HepG2 (cell line): ENCODE data around the gene NRDC. TPM values are rescaled to one million over a fixed set of nuclear protein-coding genes. Genes with fewer than 3 reads are reported as not detected.

ENCODE experiments used
- AFF4 ChIP-seq: sonication (generic); formaldehyde crosslinking; IDR thresholded peaks from 2 replicates; pipeline ENCODE4 v1.4.0; 2020; ENCODE audit warnings: missing genetic modification reagents
- DNMT3B ChIP-seq: conservative IDR thresholded peaks from 2 replicates; pipeline ENCODE4 v1.6.1; 2016; ENCODE audit warnings: missing biosample characterization, control low read depth
- FLYWCH1 ChIP-seq: sonication (generic); formaldehyde crosslinking; IDR thresholded peaks from 2 replicates; pipeline ENCODE4 v1.8.1; 2023; ENCODE audit warnings: mild to moderate bottlenecking, missing genetic modification reagents
- FOSL2 ChIP-seq: sonication (generic); formaldehyde crosslinking; IDR thresholded peaks from 2 replicates; pipeline ENCODE4 v1.4.0; 2020; ENCODE audit warnings: missing genetic modification reagents
- HBP1 ChIP-seq: IDR thresholded peaks from 2 replicates; pipeline ENCODE4 v1.6.1; 2016; ENCODE audit warnings: low read depth, control low read depth
- HOXA9 ChIP-seq: sonication (generic); formaldehyde crosslinking; IDR thresholded peaks from 2 replicates; pipeline ENCODE4 v1.8.1; 2022; ENCODE audit warnings: missing genetic modification reagents, mild to moderate bottlenecking, moderate library complexity, borderline replicate concordance
- KMT2A ChIP-seq: sonication (generic); formaldehyde crosslinking; IDR thresholded peaks from 2 replicates; pipeline ENCODE4 v1.4.0; 2020; ENCODE audit warnings: missing genetic modification reagents
- MAFG ChIP-seq: sonication (generic); formaldehyde crosslinking; IDR thresholded peaks from 2 replicates; pipeline ENCODE4 v1.5.1; 2020; ENCODE audit warnings: mild to moderate bottlenecking, missing genetic modification reagents
- MEF2D ChIP-seq: sonication (generic); formaldehyde crosslinking; IDR thresholded peaks from 2 replicates; pipeline ENCODE4 v1.5.1; 2020; ENCODE audit warnings: mild to moderate bottlenecking, missing genetic modification reagents
- MXD4 ChIP-seq: IDR thresholded peaks from 2 replicates; pipeline ENCODE4 v1.6.1; 2016; ENCODE audit warnings: mild to moderate bottlenecking, missing biosample characterization, missing genetic modification reagents
- NFIB ChIP-seq: sonication (generic); formaldehyde crosslinking; IDR thresholded peaks from 2 replicates; pipeline ENCODE4 v1.9.0; 2021; ENCODE audit warnings: missing genetic modification reagents, mild to moderate bottlenecking, borderline replicate concordance
- NRL ChIP-seq: sonication (generic); formaldehyde crosslinking; IDR thresholded peaks from 2 replicates; pipeline ENCODE4 v1.5.0; 2020; ENCODE audit warnings: missing genetic modification reagents, mild to moderate bottlenecking, moderate library complexity, borderline replicate concordance
- PHF20 ChIP-seq: sonication (generic); formaldehyde crosslinking; IDR thresholded peaks from 2 replicates; pipeline ENCODE4 v1.5.0; 2020; ENCODE audit warnings: mild to moderate bottlenecking, missing genetic modification reagents
- RFXANK ChIP-seq: IDR thresholded peaks from 2 replicates; pipeline ENCODE4 v1.6.1; 2016
- SKI ChIP-seq: fragments of 450-650 bp; IDR thresholded peaks from one replicate; pipeline ENCODE4 v1.6.1; 2018; ENCODE audit warnings: mild to moderate bottlenecking; ENCODE audit not compliant: partially characterized antibody
- SRSF1 ChIP-seq: fragments of 200-400 bp; formaldehyde crosslinking; optimal IDR thresholded peaks from 2 replicates; pipeline ENCODE3; 2017; ENCODE audit warnings: mild to moderate bottlenecking, low read depth, low read length, moderate library complexity
- YY1 ChIP-seq: IDR thresholded peaks from 2 replicates; pipeline ENCODE4 v1.6.1; 2011; ENCODE audit warnings: low read length, low read depth, moderate library complexity, mild to moderate bottlenecking; ENCODE audit not compliant: insufficient read depth, insufficient replicate concordance
- ZBTB1 ChIP-seq: sonication (generic); formaldehyde crosslinking; IDR thresholded peaks from 2 replicates; pipeline ENCODE4 v1.4.0; 2020; ENCODE audit warnings: missing genetic modification reagents, borderline replicate concordance
- ZFP1 ChIP-seq: IDR thresholded peaks from 2 replicates; pipeline ENCODE4 v1.6.1; 2016
- ZNF292 ChIP-seq: sonication (generic); formaldehyde crosslinking; IDR thresholded peaks from 2 replicates; pipeline ENCODE4 v1.8.1; 2022; ENCODE audit warnings: mild to moderate bottlenecking, low read depth, missing genetic modification reagents, borderline replicate concordance
- ZNF740 ChIP-seq: sonication (generic); formaldehyde crosslinking; IDR thresholded peaks from 2 replicates; pipeline ENCODE4 v1.4.0; 2020; ENCODE audit warnings: missing genetic modification reagents
- ZNF775 ChIP-seq: sonication (generic); formaldehyde crosslinking; IDR thresholded peaks from 2 replicates; pipeline ENCODE4 v1.4.0; 2020; ENCODE audit warnings: missing genetic modification reagents, mild to moderate bottlenecking, moderate library complexity, borderline replicate concordance
- ZZZ3 ChIP-seq: sonication (generic); formaldehyde crosslinking; IDR thresholded peaks from 2 replicates; pipeline ENCODE4 v1.4.0; 2020; ENCODE audit warnings: missing genetic modification reagents, mild to moderate bottlenecking, borderline replicate concordance
- polyA plus RNA-seq, 8 experiments: library from polyadenylated mRNA; depleted of rRNA in 3 of 8; stranded (reverse) in 7 of 8; unstranded in 1 of 8; fragments of >200 nt; fragmentation: Illumina TruSeq in 4 of 8; extraction: Trizol in 4 of 8; gene quantifications; 2 replicates each; pipeline versions ENCODE4 v1.2.1 to v1.2.3, GENCODE V29; 2011 to 2016; ENCODE audit warnings: low read depth in 4 of 8, missing spikeins in 1 of 8, mixed read lengths in 1 of 8; ENCODE audit not compliant: insufficient read depth in 1 of 8
- total RNA-seq, 5 experiments: library from RNA; depleted of rRNA; stranded (reverse); fragments of >200 nt; fragmentation: Illumina TruSeq; extraction: Trizol; gene quantifications; 2 replicates each; pipeline ENCODE4 v1.2.3, GENCODE V29; 2016; ENCODE audit warnings: low read depth in 1 of 5
- TF ChIP-seq, protein P1 (sequence below): sonication (generic); formaldehyde crosslinking; IDR thresholded peaks from 2 replicates; pipeline ENCODE4 v1.8.0; 2022; ENCODE audit warnings: missing genetic modification reagents, mild to moderate bottlenecking, borderline replicate concordance

NRDC gene
- total and polyA plus RNA-seq, 2 of the 13 experiments (the other 11 are each of a cell fraction or from before 2014, with no cell fraction given), result 57.6 to 64.9 TPM

GRCh38 chr1:51878616-51879336, at the start of gene NRDC (continued):
- no peak for TF ChIP-seq AFF4 (CRISPR knock-in tag)
- no peak for TF ChIP-seq ZNF775 (CRISPR knock-in tag)
- peak; percentile 24; the same call in 1 of the 2 replicates for TF ChIP-seq RFXANK
- TF ChIP-seq, protein P1, sequence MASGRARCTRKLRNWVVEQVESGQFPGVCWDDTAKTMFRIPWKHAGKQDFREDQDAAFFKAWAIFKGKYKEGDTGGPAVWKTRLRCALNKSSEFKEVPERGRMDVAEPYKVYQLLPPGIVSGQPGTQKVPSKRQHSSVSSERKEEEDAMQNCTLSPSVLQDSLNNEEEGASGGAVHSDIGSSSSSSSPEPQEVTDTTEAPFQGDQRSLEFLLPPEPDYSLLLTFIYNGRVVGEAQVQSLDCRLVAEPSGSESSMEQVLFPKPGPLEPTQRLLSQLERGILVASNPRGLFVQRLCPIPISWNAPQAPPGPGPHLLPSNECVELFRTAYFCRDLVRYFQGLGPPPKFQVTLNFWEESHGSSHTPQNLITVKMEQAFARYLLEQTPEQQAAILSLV (CRISPR knock-in tag), result 0 out of 2 replicates have a peak, but pooled peaks have one; percentile 18
- no peak for TF ChIP-seq MAFG (CRISPR knock-in tag)
- TF ChIP-seq NFIB, result no peak
- TF ChIP-seq ZFP1 (CRISPR knock-in tag), result peak; percentile 16; the same call in 1 of the 2 replicates
- TF ChIP-seq HBP1 (CRISPR knock-in tag), result peak; percentile 81; the same call in 1 of the 2 replicates
- TF ChIP-seq FOSL2 (CRISPR knock-in tag), result peak; percentile 58; the same call in 1 of the 2 replicates
- TF ChIP-seq FLYWCH1 (CRISPR knock-in tag), result no peak
- TF ChIP-seq YY1, result peak; percentile 10
- TF ChIP-seq PHF20 (CRISPR knock-in tag), result peak; percentile 93
- TF ChIP-seq ZZZ3 (CRISPR knock-in tag), result peak; percentile 62; the same call in 1 of the 2 replicates
- TF ChIP-seq DNMT3B (CRISPR knock-in tag), result peak; percentile 86; the same call in 1 of the 2 replicates
- TF ChIP-seq NRL (CRISPR knock-in tag), result peak; percentile 84; the same call in 1 of the 2 replicates
- peak; percentile 71; the same call in 1 of the 2 replicates for TF ChIP-seq ZNF292 (CRISPR knock-in tag)
- TF ChIP-seq MEF2D, result no peak
- TF ChIP-seq ZNF740 (CRISPR knock-in tag), result no peak
- peak; percentile 61 for TF ChIP-seq SKI
- peak; percentile 94 for TF ChIP-seq SRSF1
- no peak; the same call in 1 of the 2 replicates for TF ChIP-seq MXD4 (CRISPR knock-in tag)
- TF ChIP-seq HOXA9 (CRISPR knock-in tag), result no peak
- TF ChIP-seq ZBTB1 (CRISPR knock-in tag), result no peak
- peak; percentile 93; the same call in 1 of the 2 replicates for TF ChIP-seq KMT2A
